Daoy (cell line): ENCODE results near the gene C11orf86. TPM values are rescaled to one million over a fixed set of nuclear protein-coding genes. Genes with fewer than 3 reads are reported as not detected.

Experiments
- DNase-seq: peaks from one replicate; pipeline ENCODE4 v3.0.0-alpha.2; 2015; ENCODE audit warnings: low read depth
- total RNA-seq: library from RNA; depleted of rRNA; stranded (reverse); fragments of >200 nt; shearing (Covaris generic); gene quantifications from 2 replicates; pipeline ENCODE4 v1.2.3, GENCODE V29; 2014; rRNA removed

Gene C11orf86
- total RNA-seq, 1 experiment from 2014 or later, result not detected

DNA sequence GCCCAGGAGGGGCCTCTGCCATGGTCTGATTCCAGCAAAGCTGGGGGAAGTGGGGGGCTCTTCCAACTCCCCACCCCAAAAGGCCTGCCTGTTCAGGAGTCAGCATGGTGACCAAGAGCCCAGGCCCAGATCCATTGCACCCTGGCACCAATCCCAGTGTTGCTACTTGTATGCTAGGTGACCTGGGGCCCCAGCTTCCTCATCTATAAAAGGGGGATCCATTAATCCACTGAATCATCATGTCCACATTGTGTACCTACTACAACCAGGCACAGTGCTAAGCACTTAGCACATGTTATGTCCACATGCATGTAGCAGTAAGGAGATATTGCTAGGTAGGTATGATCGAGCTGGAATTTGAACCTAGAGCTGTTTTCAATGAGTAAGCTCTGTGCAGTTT lies 49.9 kb downstream of the C11orf86 start:
- DNase-seq, result peak; percentile 27

DNA sequence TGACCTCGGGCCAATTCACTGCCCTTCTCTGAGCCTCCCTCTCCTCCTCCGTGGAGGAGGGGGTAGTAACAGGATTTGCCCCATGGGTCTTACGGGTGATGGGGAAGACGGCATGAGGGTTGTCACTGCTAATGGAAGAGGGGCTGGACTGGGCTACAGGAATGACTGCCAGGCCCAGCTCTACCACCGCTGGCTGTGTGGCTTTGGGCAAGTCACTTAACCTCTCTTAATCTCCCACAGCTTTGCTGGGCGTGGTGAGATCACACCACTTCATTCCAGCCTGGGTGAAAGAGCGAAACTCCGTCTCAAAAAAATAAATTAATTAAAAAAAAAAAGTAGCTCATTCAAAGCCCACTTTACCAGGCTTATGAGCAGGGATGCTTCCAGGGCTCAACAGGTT lies 50.6 kb downstream of the C11orf86 start:
- no peak for DNase-seq

Other genes starting within 250 kb of the C11orf86 start
- gene SPTBN2, start 246.1 kb upstream of the C11orf86 start, total RNA-seq, result 28.5 and 37.1 TPM in 2 replicates
- gene RCE1, start 131.9 kb upstream of the C11orf86 start, total RNA-seq, result 21.3 and 24.2 TPM in 2 replicates
- 21.5 and 23.9 TPM in 2 replicates for gene LRFN4, start 118.2 kb upstream of the C11orf86 start, total RNA-seq
- gene PC, start 16.9 kb upstream of the C11orf86 start, total RNA-seq, result 15.2 and 28.4 TPM in 2 replicates
- gene SYT12, start 47.8 kb downstream of the C11orf86 start, total RNA-seq, result 0.15 and 1.1 TPM in 2 replicates
- gene RHOD, start 81.5 kb downstream of the C11orf86 start, total RNA-seq, result not detected in 2 replicates
- 24.6 and 31.8 TPM in 2 replicates for gene KDM2A, start 144.0 kb downstream of the C11orf86 start, total RNA-seq